ENCODE results near the gene DDX54.

DNA sequence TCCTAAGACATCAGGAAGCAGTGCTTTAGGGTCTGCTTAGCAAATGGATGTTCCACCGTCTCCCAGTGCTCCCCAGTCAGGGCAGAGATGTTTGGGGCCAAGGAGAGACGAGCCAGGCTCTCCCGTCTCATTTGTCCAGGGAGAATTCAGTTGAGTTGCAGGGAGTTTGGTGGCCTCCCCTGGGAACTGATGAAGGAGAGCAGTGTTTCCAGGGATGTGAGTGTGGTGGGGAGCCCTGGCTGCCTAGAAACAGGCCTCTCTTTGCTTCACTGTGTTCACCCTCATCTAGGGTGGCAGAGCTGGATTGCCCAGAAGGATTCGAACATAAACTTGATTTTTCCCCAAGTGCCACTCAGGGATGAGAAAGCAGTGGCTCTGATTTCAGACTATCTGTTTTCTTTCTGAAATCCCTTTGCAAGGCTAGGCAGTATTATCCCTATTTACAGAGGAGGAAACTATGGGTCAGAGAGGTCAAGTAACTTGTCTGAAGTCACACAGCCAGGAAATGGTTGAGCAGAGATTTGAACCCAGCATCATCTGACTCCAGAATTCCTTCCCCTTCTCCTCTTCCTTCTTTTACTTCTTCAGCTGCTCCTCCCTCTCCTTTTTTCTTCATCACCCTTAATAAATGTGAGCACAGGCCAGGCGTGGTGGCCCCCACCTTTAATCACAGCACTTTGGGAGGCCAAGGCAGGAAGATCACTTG is 42.6 kb upstream of the DDX54 start:
- TF ChIP-seq, protein P1, sequence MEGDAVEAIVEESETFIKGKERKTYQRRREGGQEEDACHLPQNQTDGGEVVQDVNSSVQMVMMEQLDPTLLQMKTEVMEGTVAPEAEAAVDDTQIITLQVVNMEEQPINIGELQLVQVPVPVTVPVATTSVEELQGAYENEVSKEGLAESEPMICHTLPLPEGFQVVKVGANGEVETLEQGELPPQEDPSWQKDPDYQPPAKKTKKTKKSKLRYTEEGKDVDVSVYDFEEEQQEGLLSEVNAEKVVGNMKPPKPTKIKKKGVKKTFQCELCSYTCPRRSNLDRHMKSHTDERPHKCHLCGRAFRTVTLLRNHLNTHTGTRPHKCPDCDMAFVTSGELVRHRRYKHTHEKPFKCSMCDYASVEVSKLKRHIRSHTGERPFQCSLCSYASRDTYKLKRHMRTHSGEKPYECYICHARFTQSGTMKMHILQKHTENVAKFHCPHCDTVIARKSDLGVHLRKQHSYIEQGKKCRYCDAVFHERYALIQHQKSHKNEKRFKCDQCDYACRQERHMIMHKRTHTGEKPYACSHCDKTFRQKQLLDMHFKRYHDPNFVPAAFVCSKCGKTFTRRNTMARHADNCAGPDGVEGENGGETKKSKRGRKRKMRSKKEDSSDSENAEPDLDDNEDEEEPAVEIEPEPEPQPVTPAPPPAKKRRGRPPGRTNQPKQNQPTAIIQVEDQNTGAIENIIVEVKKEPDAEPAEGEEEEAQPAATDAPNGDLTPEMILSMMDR (IDR thresholded peaks at IDR 0.05; ENCODE audit: insufficient read depth, low read length): no peak
- TF ChIP-seq POLR2AphosphoS5 (IDR thresholded peaks at IDR 0.05; ENCODE audit: low read depth) (no peak), GABPA (IDR thresholded peaks at IDR 0.05; ENCODE audit: low read depth) (no peak), SPI1 (IDR thresholded peaks at IDR 0.05; ENCODE audit: borderline replicate concordance, low read depth) (no peak)
- TF ChIP-seq, protein P2, sequence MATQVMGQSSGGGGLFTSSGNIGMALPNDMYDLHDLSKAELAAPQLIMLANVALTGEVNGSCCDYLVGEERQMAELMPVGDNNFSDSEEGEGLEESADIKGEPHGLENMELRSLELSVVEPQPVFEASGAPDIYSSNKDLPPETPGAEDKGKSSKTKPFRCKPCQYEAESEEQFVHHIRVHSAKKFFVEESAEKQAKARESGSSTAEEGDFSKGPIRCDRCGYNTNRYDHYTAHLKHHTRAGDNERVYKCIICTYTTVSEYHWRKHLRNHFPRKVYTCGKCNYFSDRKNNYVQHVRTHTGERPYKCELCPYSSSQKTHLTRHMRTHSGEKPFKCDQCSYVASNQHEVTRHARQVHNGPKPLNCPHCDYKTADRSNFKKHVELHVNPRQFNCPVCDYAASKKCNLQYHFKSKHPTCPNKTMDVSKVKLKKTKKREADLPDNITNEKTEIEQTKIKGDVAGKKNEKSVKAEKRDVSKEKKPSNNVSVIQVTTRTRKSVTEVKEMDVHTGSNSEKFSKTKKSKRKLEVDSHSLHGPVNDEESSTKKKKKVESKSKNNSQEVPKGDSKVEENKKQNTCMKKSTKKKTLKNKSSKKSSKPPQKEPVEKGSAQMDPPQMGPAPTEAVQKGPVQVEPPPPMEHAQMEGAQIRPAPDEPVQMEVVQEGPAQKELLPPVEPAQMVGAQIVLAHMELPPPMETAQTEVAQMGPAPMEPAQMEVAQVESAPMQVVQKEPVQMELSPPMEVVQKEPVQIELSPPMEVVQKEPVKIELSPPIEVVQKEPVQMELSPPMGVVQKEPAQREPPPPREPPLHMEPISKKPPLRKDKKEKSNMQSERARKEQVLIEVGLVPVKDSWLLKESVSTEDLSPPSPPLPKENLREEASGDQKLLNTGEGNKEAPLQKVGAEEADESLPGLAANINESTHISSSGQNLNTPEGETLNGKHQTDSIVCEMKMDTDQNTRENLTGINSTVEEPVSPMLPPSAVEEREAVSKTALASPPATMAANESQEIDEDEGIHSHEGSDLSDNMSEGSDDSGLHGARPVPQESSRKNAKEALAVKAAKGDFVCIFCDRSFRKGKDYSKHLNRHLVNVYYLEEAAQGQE (IDR thresholded peaks at IDR 0.05; ENCODE audit: insufficient replicate concordance, low read depth): no peak

Data from HL-60 (cell line).